Measurements from ENCODE around the gene CACNA2D2. TPM values are rescaled to one million over a fixed set of nuclear protein-coding genes. Genes with fewer than 3 reads are reported as not detected.
A peak's percentile ranks its signal among the peaks of the same experiment; 100 is the strongest.

Gene CACNA2D2
- polyA plus RNA-seq, 1 of the 3 experiments (the other 2 are of a cell fraction), result 1.1 TPM

DNA sequence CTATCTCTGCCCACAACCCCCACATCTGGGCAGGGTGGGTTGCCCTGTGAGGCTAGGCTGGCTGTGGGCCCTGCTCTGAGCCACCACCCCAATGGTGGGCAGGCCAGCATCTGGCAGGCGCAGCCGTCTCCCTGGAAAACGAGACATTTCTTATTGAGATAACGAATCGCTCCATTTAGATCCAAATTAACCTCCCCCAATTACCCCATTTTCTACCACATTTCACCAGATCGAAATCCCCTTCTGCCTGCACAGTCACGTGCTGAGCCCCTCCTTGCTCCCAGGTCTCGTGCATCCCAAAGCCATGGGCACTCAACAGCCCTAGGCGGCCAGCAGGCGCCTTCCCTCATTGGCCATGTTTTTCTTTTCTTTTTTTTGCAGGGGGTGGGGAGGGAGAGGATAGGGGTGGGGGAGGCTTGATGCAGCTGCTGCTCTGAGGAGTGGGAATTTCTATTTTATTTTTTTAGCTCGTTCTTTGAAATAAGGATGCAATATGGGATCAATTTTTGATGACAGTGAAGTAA is 91.1 kb downstream of the CACNA2D2 start:
- no peaks in the 10 kb centered on the region for H3F3A ChIP-seq (replicated peaks; ENCODE audit: insufficient read depth)
- peak; percentile 78 for DNase-seq
- CTCF ChIA-PET, result interaction anchor here (0.9 to 6.5 kb wide), 8 partner anchors 15 to 130 kb away, joined by 3 to 43 read pairs (median 6); no protein-coding TSS in a partner anchor
- H2AFZ ChIP-seq (ENCODE audit: low read depth), result no peak overlapping the region
- H4K20me1 ChIP-seq (ENCODE audit: insufficient read depth), result no peaks in the 10 kb centered on the region
- no peak overlapping the region for H3K4me2 ChIP-seq
- no peaks in the 10 kb centered on the region for H3K36me3 ChIP-seq (replicated peaks in 1 of 2; ENCODE audit: control insufficient read depth in 1 of 2, insufficient read depth in 2 of 2, low read length in 1 of 2)
- POLR2A ChIA-PET, result interaction anchor here (1.3 kb wide), 1 partner anchor 12 kb away, joined by 4 read pairs; no protein-coding TSS in a partner anchor
- H3K9ac ChIP-seq, result no peak overlapping the region
- H3K27me3 ChIP-seq (ENCODE audit: insufficient read depth), result no peaks in the 10 kb centered on the region
- H3K9me2 ChIP-seq, result no peaks in the 10 kb centered on the region
- WGBS (ENCODE audit: low lambda C conversion rate), result 53% methylated on average over 11 of the region's 11 CpGs
- peak overlapping the region in 1 of 2 experiments; percentile 92; a peak in 2 of 4 replicates for H3K27ac ChIP-seq (ENCODE audit: low read depth in 2 of 2, low read length in 1 of 2)
- TF ChIP-seq MXI1 (IDR thresholded peaks at IDR 0.05; ENCODE audit: low read depth, low read length), result peak; percentile 45; the same call in 1 of the 2 replicates
- TF ChIP-seq, protein P1, sequence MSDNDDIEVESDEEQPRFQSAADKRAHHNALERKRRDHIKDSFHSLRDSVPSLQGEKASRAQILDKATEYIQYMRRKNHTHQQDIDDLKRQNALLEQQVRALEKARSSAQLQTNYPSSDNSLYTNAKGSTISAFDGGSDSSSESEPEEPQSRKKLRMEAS (IDR thresholded peaks at IDR 0.05; ENCODE audit: low read depth), result no peak
- TF ChIP-seq RAD21 (IDR thresholded peaks at IDR 0.05; ENCODE audit: low read length), result no peak
- no peak for TF ChIP-seq RXRA (IDR thresholded peaks at IDR 0.05; ENCODE audit: borderline replicate concordance, low read depth)
- no peak for TF ChIP-seq CHD2 (IDR thresholded peaks at IDR 0.05; ENCODE audit: low read length, partially characterized antibody)
- peak; percentile 42 for TF ChIP-seq GATA2 (CRISPR knock-in tag; IDR thresholded peaks at IDR 0.05)
- no peak overlapping the region for H3K4me3 ChIP-seq (ENCODE audit: low read depth in 2 of 2, low read length in 1 of 2)
- H3K9me3 ChIP-seq, result no peaks in the 10 kb centered on the region
- no peaks in the 10 kb centered on the region for H3K79me2 ChIP-seq (ENCODE audit: insufficient read depth)
- peaks cover 0 to 66% of the 10 kb centered on the region in 2 experiments; a peak in 1 of 4 replicates for H3K4me1 ChIP-seq (ENCODE audit: control insufficient read depth in 1 of 2, insufficient read depth in 2 of 2, low read depth in 1 of 2, low read length in 1 of 2)

DNA sequence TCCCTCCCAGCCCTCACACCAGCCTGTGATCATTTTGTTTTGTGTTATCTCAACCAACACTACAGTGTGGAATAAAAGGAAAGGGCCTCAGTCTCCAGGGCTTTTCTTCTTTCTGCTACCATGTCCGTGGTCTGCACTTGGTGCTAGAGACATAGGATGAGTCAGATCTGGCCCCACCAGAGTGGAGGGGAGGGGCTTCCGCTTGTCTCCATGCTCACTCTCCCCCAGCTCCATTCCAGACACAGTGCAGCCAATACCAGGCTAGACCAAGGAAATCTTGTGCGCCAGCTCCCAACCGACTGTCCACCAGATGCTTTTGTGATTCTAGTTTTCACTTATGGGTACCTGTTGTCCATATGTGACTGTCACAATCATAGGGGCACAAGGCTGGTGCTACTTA is 92.2 kb downstream of the CACNA2D2 start:
- no peak overlapping the region for H3K4me3 ChIP-seq (ENCODE audit: low read depth in 2 of 2, low read length in 1 of 2)
- H3K27ac ChIP-seq (ENCODE audit: low read depth in 2 of 2, low read length in 1 of 2), result peak overlapping the region in 1 of 2 experiments; percentile 92; a peak in 2 of 4 replicates
- H3K79me2 ChIP-seq (ENCODE audit: insufficient read depth), result no peaks in the 10 kb centered on the region
- 55% methylated on average over 4 of the region's 4 CpGs for WGBS (ENCODE audit: low lambda C conversion rate)
- peak; percentile 53 for DNase-seq
- no peaks in the 10 kb centered on the region for H3K36me3 ChIP-seq (replicated peaks in 1 of 2; ENCODE audit: control insufficient read depth in 1 of 2, insufficient read depth in 2 of 2, low read length in 1 of 2)
- H4K20me1 ChIP-seq (ENCODE audit: insufficient read depth), result no peaks in the 10 kb centered on the region
- H3K4me1 ChIP-seq (ENCODE audit: control insufficient read depth in 1 of 2, insufficient read depth in 2 of 2, low read depth in 1 of 2, low read length in 1 of 2), result peaks cover 0 to 62% of the 10 kb centered on the region in 2 experiments; a peak in 1 of 4 replicates
- CTCF ChIA-PET, result interaction anchor here (0.9 to 6.5 kb wide), 14 partner anchors 9 to 135 kb away, joined by 3 to 43 read pairs (median 4); no protein-coding TSS in a partner anchor
- POLR2A ChIA-PET, result interaction anchor here (0.8 to 0.9 kb wide), 2 partner anchors 17 to 43 kb away, joined by 3 read pairs; no protein-coding TSS in a partner anchor
- H3K9ac ChIP-seq, result no peak overlapping the region
- H3F3A ChIP-seq (replicated peaks; ENCODE audit: insufficient read depth), result no peaks in the 10 kb centered on the region
- no peak overlapping the region for H2AFZ ChIP-seq (ENCODE audit: low read depth)
- H3K9me3 ChIP-seq, result no peaks in the 10 kb centered on the region
- no peak overlapping the region for H3K4me2 ChIP-seq
- no peaks in the 10 kb centered on the region for H3K27me3 ChIP-seq (ENCODE audit: insufficient read depth)
- H3K9me2 ChIP-seq, result no peaks in the 10 kb centered on the region
- TF ChIP-seq MEF2A (IDR thresholded peaks at IDR 0.05; ENCODE audit: borderline replicate concordance, low read depth) (no peak), RCOR1 (IDR thresholded peaks at IDR 0.05; ENCODE audit: low read length) (no peak), NRF1 (IDR thresholded peaks at IDR 0.05; ENCODE audit: low read depth, low read length) (no peak), EZH2phosphoT487 (IDR thresholded peaks at IDR 0.05; ENCODE audit: borderline replicate concordance, low read depth) (no peak), ELF1 (IDR thresholded peaks at IDR 0.05) (no peak), SIN3A (IDR thresholded peaks at IDR 0.05; ENCODE audit: borderline replicate concordance, low read depth, low read length) (no peak), FOSL2 (IDR thresholded peaks at IDR 0.05; ENCODE audit: borderline replicate concordance, low read depth) (no peak), RFX5 (IDR thresholded peaks at IDR 0.05; ENCODE audit: low read length) (no peak), TAF1 (IDR thresholded peaks at IDR 0.05; ENCODE audit: borderline replicate concordance, low read depth, low read length) (no peak), TCF12 (IDR thresholded peaks at IDR 0.05) (no peak)
- TF ChIP-seq, protein P2, sequence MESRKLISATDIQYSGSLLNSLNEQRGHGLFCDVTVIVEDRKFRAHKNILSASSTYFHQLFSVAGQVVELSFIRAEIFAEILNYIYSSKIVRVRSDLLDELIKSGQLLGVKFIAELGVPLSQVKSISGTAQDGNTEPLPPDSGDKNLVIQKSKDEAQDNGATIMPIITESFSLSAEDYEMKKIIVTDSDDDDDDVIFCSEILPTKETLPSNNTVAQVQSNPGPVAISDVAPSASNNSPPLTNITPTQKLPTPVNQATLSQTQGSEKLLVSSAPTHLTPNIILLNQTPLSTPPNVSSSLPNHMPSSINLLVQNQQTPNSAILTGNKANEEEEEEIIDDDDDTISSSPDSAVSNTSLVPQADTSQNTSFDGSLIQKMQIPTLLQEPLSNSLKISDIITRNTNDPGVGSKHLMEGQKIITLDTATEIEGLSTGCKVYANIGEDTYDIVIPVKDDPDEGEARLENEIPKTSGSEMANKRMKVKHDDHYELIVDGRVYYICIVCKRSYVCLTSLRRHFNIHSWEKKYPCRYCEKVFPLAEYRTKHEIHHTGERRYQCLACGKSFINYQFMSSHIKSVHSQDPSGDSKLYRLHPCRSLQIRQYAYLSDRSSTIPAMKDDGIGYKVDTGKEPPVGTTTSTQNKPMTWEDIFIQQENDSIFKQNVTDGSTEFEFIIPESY (IDR thresholded peaks at IDR 0.05; ENCODE audit: borderline replicate concordance, low read depth), result no peak
- TF ChIP-seq, protein P3, sequence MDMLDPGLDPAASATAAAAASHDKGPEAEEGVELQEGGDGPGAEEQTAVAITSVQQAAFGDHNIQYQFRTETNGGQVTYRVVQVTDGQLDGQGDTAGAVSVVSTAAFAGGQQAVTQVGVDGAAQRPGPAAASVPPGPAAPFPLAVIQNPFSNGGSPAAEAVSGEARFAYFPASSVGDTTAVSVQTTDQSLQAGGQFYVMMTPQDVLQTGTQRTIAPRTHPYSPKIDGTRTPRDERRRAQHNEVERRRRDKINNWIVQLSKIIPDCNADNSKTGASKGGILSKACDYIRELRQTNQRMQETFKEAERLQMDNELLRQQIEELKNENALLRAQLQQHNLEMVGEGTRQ (IDR thresholded peaks at IDR 0.05; ENCODE audit: borderline replicate concordance, low read depth, low read length), result no peak
- TF ChIP-seq, protein P4, sequence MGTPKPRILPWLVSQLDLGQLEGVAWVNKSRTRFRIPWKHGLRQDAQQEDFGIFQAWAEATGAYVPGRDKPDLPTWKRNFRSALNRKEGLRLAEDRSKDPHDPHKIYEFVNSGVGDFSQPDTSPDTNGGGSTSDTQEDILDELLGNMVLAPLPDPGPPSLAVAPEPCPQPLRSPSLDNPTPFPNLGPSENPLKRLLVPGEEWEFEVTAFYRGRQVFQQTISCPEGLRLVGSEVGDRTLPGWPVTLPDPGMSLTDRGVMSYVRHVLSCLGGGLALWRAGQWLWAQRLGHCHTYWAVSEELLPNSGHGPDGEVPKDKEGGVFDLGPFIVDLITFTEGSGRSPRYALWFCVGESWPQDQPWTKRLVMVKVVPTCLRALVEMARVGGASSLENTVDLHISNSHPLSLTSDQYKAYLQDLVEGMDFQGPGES (IDR thresholded peaks at IDR 0.05; ENCODE audit: low read depth, low read length), result no peak

Measured in SK-N-SH (cell line).